Measurements from ENCODE around the gene MRPL10.

- TF ChIP-seq CTCF (IDR thresholded peaks at IDR 0.05; ENCODE audit: low read length), result no peak
- no peak for TF ChIP-seq EZH2phosphoT487 (IDR thresholded peaks at IDR 0.05; ENCODE audit: low read length)
- no peak for TF ChIP-seq EZH2 (optimal IDR thresholded peaks at IDR 0.05; ENCODE audit: low read depth, low read length)
Observed at GRCh38 chr17:47872019-47872650, 40.8 kb upstream of the MRPL10 start.

All from MM.1S (cell line).